Measurements from ENCODE around the gene ARHGAP12.
"Not testable (repeated sequence)": the region's sequence is repeated elsewhere in the genome, so short reads cannot be mapped to it uniquely, and the experiment has no call there.

The ARHGAP12 gene, protein sequence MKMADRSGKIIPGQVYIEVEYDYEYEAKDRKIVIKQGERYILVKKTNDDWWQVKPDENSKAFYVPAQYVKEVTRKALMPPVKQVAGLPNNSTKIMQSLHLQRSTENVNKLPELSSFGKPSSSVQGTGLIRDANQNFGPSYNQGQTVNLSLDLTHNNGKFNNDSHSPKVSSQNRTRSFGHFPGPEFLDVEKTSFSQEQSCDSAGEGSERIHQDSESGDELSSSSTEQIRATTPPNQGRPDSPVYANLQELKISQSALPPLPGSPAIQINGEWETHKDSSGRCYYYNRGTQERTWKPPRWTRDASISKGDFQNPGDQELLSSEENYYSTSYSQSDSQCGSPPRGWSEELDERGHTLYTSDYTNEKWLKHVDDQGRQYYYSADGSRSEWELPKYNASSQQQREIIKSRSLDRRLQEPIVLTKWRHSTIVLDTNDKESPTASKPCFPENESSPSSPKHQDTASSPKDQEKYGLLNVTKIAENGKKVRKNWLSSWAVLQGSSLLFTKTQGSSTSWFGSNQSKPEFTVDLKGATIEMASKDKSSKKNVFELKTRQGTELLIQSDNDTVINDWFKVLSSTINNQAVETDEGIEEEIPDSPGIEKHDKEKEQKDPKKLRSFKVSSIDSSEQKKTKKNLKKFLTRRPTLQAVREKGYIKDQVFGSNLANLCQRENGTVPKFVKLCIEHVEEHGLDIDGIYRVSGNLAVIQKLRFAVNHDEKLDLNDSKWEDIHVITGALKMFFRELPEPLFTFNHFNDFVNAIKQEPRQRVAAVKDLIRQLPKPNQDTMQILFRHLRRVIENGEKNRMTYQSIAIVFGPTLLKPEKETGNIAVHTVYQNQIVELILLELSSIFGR

DNA sequence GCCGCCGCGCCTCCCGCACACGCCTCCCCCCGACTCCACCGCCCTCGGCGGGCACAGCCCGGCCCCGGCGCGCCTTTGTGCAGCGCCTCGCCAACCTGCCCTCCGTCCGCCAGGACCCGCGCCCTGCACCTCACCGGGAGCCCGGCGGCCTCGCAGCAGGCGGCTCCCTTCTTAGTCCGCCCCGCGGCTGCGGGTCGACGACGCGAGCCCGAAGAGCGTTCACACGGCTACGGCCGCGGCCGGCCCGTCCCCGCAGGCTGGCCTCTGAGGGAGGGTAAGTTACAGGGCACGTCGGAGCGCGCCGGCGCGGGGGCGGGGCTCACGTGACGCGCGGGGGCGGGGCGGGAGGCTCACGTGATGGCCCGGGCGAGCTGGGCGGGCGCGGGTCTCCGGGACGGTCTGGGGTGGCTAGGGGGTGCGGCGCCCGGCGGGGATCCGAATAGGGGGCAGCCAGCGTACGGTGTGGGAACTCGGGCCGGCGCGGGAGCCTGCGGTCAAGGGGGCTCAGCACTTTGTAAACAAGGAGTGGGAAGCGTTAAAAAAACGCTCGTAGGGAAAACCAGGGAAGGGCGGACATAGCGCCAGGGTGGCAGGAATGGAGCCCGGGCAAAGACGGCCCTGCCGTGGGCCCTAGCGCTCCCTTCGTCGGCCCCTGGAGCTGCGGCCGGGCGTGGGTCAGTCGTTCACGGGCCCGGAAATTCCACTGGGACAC is at the start of gene ARHGAP12:
Gene ARHGAP12 (minus strand): TSS at position 283 of the 712 bp plus-strand sequence. CDS start 19,976 bp downstream, outside the sequence.
- FAIRE-seq, result no peak

DNA sequence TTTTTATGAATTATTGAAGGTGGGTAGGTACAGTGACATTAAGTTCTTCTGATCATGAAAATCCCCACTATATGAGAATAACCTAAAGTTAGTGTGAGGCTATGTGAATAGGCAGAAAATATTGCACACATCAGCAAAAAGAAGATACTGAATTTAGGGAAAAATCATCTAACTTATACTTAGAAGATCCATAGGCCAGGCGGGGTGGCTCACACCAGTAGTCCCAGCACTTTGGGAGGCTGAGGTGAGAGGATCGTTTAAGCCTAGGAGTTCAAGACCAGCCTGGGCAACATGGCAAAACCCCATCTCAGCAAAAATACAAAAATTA is 49.5 kb upstream of the ARHGAP12 start:
- no peak for FAIRE-seq

GRCh38 chr10:31977440-31978155 is 49.0 kb upstream of the ARHGAP12 start:
- no peak for FAIRE-seq

GRCh38 chr10:31975157-31975765 is 46.6 kb upstream of the ARHGAP12 start:
- no peak for FAIRE-seq

DNA sequence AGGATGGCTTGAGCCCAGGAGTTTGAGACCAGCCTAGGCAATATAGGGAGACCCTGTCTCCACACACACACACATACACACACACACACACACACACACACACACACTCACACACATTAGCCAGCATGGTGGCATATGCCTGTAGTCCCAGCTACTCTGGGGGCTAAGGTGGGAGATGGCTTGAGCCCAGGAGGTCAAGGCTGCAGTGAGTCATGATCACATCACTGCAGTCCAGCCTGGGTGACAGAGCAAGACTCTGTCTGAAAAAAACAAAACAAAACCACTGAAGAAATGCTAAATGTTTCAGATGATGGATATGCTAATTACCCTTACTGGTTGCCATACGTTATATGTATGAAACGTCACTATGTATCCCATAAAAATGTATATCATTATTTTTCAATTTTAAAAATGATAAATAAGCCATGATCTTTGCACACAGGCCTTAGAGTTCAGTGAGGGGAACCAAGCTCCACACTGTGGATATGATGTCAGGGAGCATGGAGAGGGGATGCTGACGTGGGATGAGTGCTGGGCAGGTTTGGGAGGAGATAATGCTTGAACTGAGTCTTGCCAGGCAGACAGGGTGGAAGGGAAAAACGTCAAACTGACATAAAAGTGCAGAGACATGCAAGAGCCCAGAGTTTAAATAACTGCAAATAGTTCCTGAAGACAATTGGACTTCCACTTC is 45.9 kb upstream of the ARHGAP12 start:
- FAIRE-seq, result no peak

DNA sequence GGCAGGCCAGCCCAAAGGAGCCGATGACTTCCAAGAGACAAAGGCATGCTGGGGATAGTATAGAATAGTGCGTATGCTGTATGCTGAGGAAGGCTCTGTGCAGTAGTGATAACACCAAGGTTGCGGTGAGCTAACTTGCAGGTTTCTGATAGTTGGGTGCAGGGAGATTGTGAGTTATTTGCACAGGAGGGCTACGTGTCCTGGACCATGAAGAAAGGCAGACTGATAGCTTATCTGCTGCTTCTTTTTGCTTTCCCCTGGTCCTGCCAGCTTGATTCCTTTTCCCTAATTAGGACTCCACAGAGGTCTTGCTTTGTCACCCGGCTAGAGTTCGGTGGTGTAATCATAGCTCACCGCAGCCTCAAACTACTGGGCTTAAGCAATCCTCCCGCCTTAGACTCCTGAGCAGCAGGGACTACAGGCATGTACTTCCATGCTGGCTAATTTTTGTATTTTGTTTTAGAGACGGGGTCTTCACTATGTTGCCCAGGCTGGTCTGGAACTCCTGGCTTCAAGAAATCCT is 43.9 kb upstream of the ARHGAP12 start:
- no peak for FAIRE-seq

DNA sequence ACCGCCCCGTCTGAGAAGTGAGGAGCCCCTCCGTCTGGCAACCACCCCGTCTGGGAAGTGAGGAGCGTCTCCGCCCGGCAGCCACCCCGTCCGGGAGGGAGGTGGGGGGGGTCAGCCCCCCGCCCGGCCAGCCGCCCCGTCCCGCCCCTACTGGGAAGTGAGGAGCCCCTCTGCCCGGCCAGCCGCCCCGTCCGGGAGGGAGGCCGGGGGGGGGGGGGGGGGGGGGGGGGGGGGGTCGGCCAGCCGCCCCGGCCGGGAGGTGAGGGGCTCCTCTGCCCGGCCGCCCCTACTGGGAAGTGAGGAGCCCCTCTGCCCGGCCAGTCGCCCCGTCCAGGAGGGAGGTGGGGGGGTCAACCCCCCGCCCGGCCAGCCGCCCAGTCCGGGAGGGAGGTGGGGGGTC is 41.2 kb upstream of the ARHGAP12 start:
- FAIRE-seq, result not testable (repeated sequence)

GRCh38 chr10:31963589-31963980 is 35.0 kb upstream of the ARHGAP12 start:
- no peak for FAIRE-seq

DNA sequence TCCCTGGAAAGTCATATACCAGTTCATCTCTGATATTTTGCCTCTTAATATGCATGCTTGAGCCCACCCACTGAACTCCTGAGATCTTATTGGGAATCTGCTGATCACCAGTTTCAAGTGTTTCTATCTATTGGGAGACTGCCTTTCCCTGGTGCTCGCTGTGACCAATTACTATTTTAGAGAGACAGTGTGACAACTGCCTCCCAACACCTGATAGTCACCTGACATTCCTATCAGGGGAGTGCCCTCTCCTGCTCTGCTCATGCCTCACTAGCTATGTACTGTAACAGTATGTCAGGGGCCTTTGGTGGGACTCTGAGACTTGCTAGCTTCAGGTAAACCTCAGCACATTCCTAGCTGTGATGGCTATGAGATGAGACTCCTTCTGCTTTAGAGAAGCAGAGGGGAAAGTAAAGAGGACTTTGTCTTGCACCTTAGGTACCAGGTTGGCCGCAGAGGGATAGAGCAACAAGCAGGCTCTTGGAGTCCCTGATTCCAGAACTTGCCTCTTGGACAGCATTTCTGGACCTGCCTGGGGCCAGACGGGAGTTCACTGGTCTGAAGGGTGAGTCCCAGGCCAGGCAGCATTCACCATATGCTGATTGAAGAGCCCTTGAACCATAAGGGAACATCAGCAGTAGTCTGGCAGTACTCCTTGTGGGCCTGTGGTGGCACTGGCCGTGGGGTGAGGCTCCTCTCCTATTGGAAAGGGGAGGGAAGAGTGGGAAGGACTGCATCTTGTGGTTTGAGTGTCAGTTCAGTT is 34.4 kb upstream of the ARHGAP12 start:
- no peak for FAIRE-seq

DNA sequence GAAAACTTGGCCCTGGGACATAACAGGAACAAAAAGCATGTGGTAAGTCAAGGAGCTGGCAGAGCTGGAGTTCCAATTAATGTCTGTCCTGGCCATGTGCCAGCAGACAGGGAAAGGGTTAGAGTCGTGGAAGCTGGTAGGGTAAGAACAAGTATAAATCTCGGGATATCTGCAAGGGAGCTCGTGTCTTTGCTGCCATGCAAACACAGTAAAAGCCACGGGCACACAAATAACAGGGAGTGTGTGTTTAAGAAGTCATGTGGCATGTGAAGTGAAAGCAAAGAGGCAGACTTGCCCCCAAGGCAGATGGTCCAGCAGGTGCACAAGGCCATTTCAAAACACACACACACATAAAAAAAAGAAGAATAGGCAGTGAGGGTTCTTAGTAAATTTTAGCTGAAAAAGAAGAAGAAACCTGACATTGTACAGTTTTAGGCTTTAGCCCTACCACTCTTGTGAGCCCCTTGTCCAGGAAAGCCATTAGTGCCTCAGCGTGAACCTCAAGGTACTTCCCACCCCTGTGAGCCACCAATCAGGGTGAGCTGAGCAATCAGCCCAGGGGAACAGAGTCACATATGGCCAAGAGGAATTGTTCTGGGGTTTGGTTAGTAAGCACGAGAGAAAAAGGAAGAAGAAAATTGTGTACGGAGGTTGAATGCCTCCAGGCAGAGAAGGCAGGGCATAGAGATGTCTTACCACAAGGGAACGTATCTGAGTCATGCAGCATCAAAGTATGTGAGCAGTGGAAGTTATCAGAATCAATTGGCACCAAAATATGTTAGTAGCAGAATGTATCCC is 32.8 kb upstream of the ARHGAP12 start:
- no peak for FAIRE-seq

GRCh38 chr10:31959461-31960173 is 31.0 kb upstream of the ARHGAP12 start:
- no peak for FAIRE-seq

DNA sequence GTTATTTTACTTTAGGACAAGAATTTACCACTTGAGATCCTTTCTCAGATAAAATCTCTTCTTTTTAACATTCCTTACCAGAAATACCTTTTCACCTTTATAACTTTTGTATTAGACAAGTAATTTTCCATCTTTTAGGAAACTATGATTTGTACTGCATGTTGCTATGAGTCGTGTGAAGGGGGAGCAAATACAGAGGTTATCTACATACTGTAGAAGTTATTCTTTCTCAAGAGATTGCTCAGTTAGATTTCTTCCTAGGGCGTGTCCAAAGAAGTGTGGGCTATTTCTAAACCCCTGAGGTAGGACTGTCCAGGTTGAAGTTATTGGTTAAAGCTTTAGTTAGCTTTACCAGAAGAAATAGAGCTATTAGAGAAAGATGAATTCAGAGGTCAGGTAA is 30.2 kb upstream of the ARHGAP12 start:
- no peak for FAIRE-seq

DNA sequence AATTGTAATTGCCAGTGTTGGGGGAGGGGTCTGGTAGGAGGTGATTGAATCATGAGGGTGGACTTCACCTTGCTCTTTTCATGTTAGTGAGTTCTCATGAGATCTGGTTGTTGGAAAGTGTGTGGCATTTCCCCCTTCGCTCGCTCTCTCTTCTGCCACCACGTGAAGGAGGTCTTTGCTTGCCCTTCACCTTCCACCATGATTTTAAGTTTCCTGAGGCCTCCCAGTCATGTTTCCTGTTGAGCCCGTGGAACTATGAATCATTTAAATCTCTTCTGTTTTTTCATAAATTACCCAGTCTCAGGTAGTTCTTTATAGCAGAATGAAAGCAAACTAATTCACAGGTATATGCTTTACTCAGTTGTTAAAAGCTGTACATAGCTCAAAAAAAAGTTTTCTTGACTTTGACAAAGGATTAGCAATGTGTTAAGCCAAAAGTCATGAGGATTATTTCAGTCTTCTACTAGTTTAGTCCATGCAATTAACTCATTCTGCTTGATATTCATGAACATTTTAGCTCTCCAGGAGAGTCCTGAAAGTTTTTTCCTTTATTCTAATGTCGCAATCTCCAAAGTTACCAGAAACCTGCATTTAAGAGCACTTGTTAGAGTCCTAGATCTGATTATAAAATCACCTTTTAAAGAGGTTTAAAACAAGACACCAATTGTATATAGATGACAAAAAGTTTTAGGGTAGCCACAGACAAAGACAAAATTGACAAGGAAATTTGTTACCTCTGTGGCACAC is 27.7 kb upstream of the ARHGAP12 start:
- FAIRE-seq, result no peak

DNA sequence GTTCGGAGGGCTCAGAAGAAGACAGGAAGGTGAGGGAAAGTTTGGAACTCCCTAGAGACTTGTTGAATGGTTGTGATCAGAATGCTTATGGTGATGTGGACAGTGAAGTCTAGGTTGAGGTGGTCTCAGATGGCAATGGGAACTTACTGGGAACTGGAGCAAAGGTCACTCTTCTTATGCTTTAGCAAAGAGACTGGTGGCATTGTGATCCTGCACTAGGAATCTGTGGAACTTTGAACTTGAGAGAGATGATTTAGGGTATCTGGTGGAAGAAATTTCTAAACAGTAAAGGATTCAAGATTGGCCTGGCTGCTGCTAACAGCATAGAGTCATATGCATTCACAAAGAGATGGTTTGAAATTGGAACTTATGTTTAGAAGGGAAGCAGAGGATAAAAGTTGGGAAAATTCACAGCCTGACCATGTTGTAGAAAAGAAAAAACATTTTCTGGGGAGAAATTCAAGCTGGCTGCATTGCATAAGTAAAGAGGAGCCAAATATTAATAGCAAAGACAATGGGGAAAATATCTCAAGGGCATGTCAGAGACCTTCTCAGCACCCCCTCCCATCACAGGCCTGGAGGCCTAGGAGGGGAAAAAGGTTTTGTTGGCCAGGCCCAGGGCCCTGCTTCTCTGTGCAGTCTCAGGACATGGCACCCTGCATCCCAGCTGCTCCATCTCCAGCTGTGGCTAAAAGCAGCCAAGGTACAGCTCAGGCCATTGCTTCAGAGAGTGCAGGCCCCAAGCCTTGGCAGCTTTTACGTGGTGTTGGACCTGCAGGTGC is 26.0 kb upstream of the ARHGAP12 start:
- no peak for FAIRE-seq

GRCh38 chr10:31953480-31953879 is 24.8 kb upstream of the ARHGAP12 start:
- no peak for FAIRE-seq

GRCh38 chr10:31953080-31953479 is 24.4 kb upstream of the ARHGAP12 start:
- FAIRE-seq, result no peak

- no peak for FAIRE-seq
Observed at GRCh38 chr10:31952066-31952465, 23.4 kb upstream of the ARHGAP12 start.

- FAIRE-seq, result no peak
Observed at GRCh38 chr10:31949266-31949665, 20.6 kb upstream of the ARHGAP12 start.

Data from islet of Langerhans (tissue), 1 donor.